DOHH2 (cell line): Measurements from ENCODE around the gene DHX58.

ENCODE experiments used
- CTCF ChIP-seq: fragments of 200-600 bp; sonication (generic); IDR thresholded peaks from one replicate; pipeline ENCODE4 v1.5.1; 2014; ENCODE audit warnings: antibody characterized with exemption, mild to moderate bottlenecking, low read depth, low read length; ENCODE audit not compliant: poor library complexity, severe bottlenecking
- EZH2phosphoT487 ChIP-seq: fragments of 200-600 bp; sonication (generic); IDR thresholded peaks from 2 replicates; pipeline ENCODE4 v1.6.1; 2017; ENCODE audit warnings: borderline replicate concordance, mild to moderate bottlenecking, antibody characterized with exemption, low read length, moderate library complexity, mixed read lengths

- TF ChIP-seq EZH2phosphoT487 (no peak), CTCF (no peak)
These were observed 28.9 kb upstream of the DHX58 start for GRCh38 chr17:42141382-42141781.
